Measurements from ENCODE around the gene VIPR2. TPM values are rescaled to one million over a fixed set of nuclear protein-coding genes. Genes with fewer than 3 reads are reported as not detected.

VIPR2 gene
- polyA plus RNA-seq, 1 donor from 2014 or later: 0.51 TPM

- Histone ChIP-seq H3K4me2 (ENCODE audit: low read length) (no peak overlapping the region), H2AFZ (ENCODE audit: low read depth, low read length) (no peak overlapping the region), H3K4me3 (ENCODE audit: low read length) (no peak overlapping the region), H3K27ac (ENCODE audit: low read length) (no peak overlapping the region), H3K27me3 (ENCODE audit: insufficient read depth, low read depth, low read length) (no peaks in the 10 kb centered on the region), H3K9ac (ENCODE audit: low read length) (no peak overlapping the region), H3K9me3 (ENCODE audit: low read length) (no peaks in the 10 kb centered on the region), H3K36me3 (ENCODE audit: insufficient read depth, low read length) (no peaks in the 10 kb centered on the region), H3F3A (ENCODE audit: insufficient read depth, low read length, poor library complexity, severe bottlenecking) (no peaks in the 10 kb centered on the region), H3K9me2 (ENCODE audit: insufficient read depth, low read length) (no peaks in the 10 kb centered on the region), H3K79me2 (replicated peaks; ENCODE audit: insufficient read depth, low read length) (no peaks in the 10 kb centered on the region), H4K20me1 (ENCODE audit: insufficient read depth) (no peaks in the 10 kb centered on the region)
- no peak for TF ChIP-seq MXI1 (conservative IDR thresholded peaks at IDR 0.05; ENCODE audit: poor library complexity, severe bottlenecking)
- TF ChIP-seq REST (IDR thresholded peaks at IDR 0.05; ENCODE audit: borderline replicate concordance): no peak
- TF ChIP-seq SMC3 (conservative IDR thresholded peaks at IDR 0.05; ENCODE audit: poor library complexity): no peak
- TF ChIP-seq TAF1 (IDR thresholded peaks at IDR 0.05; ENCODE audit: low read depth): no peak
- TF ChIP-seq EZH2 (IDR thresholded peaks at IDR 0.05; ENCODE audit: borderline replicate concordance, insufficient read depth, low read length, poor library complexity, severe bottlenecking): no peak
These were observed 47.7 kb downstream of the VIPR2 start for GRCh38 chr7:159096736-159097581.

GRCh38 chr7:159095979-159096411, 48.7 kb downstream of the VIPR2 start:
- Histone ChIP-seq H3F3A (ENCODE audit: insufficient read depth, low read length, poor library complexity, severe bottlenecking) (no peaks in the 10 kb centered on the region), H3K27ac (ENCODE audit: low read length) (no peak overlapping the region)
- TF ChIP-seq EP300 (conservative IDR thresholded peaks at IDR 0.05; ENCODE audit: poor library complexity, severe bottlenecking) (no peak), TAF1 (IDR thresholded peaks at IDR 0.05; ENCODE audit: low read depth) (no peak), CTCF (IDR thresholded peaks at IDR 0.05; ENCODE audit: poor library complexity, severe bottlenecking) (no peak), EZH2 (IDR thresholded peaks at IDR 0.05; ENCODE audit: borderline replicate concordance, insufficient read depth, low read length, poor library complexity, severe bottlenecking) (no peak), REST (IDR thresholded peaks at IDR 0.05; ENCODE audit: borderline replicate concordance) (no peak), POLR2AphosphoS5 (IDR thresholded peaks at IDR 0.05) (no peak), SMC3 (conservative IDR thresholded peaks at IDR 0.05; ENCODE audit: poor library complexity) (no peak), MXI1 (conservative IDR thresholded peaks at IDR 0.05; ENCODE audit: poor library complexity, severe bottlenecking) (no peak), RAD21 (conservative IDR thresholded peaks at IDR 0.05) (no peak)

More at GRCh38 chr7:159095979-159096411, 48.7 kb downstream of the VIPR2 start:
- no peaks in the 10 kb centered on the region for H3K79me2 ChIP-seq (replicated peaks; ENCODE audit: insufficient read depth, low read length)
- H3K9me2 ChIP-seq (ENCODE audit: insufficient read depth, low read length): no peaks in the 10 kb centered on the region
- no peak overlapping the region for H2AFZ ChIP-seq (ENCODE audit: low read depth, low read length)
- no peaks in the 10 kb centered on the region for H3K9me3 ChIP-seq (ENCODE audit: low read length)
- no peaks in the 10 kb centered on the region for H4K20me1 ChIP-seq (ENCODE audit: insufficient read depth)
- H3K4me2 ChIP-seq (ENCODE audit: low read length): no peak overlapping the region
- H3K36me3 ChIP-seq (ENCODE audit: insufficient read depth, low read length): no peaks in the 10 kb centered on the region
- no peak overlapping the region for H3K4me3 ChIP-seq (ENCODE audit: low read length)
- no peaks in the 10 kb centered on the region for H3K27me3 ChIP-seq (ENCODE audit: insufficient read depth, low read depth, low read length)
- no peak overlapping the region for H3K9ac ChIP-seq (ENCODE audit: low read length)

Measured in neural cell (in vitro differentiated cells).